Muscle of back (tissue), 11 donors: Measurements from ENCODE around the gene PLGRKT. TPM values are rescaled to one million over a fixed set of nuclear protein-coding genes. Genes with fewer than 3 reads are reported as not detected.
"Not testable (repeated sequence)": the region's sequence is repeated elsewhere in the genome, so short reads cannot be mapped to it uniquely, and the experiment has no call there.

ENCODE experiments used
- DNase-seq, 3 donors: peaks; one replicate each; pipeline versions ENCODE4 v3.0.0 to v3.0.0-alpha.2; 2013
- polyA plus RNA-seq, 10 donors: library from polyadenylated mRNA; unstranded; fragments of 120-200 nt; gene quantifications; one replicate each; pipeline ENCODE4 v1.2.1, GENCODE V29; 2013; ENCODE audit not compliant: insufficient read length in 10 of 10

Gene PLGRKT
- polyA plus RNA-seq, 10 donors: 26.3 to 35.3 (median 33.2) TPM

GRCh38 chr9:5455181-5455580, 17.5 kb upstream of the PLGRKT start:
- DNase-seq: peak in 1 of 3 donors; percentile 49

- no peak for DNase-seq
Measured at GRCh38 chr9:5453673-5454072, 15.9 kb upstream of the PLGRKT start.

- no peak for DNase-seq
Measured at GRCh38 chr9:5453004-5453403, 15.3 kb upstream of the PLGRKT start.

GRCh38 chr9:5452286-5452609, 14.5 kb upstream of the PLGRKT start:
- no peak for DNase-seq

- DNase-seq: peak; percentile 75 to 92 (median 83)
Measured at GRCh38 chr9:5450359-5451091, 12.8 kb upstream of the PLGRKT start, which contains the start of gene CD274. TSS of gene CD274 (plus strand) at chr9:5450542. CDS start at chr9:5456114, 5,572 bp downstream.

- DNase-seq: peak in 1 of 3 donors; percentile 4
Measured at GRCh38 chr9:5449521-5450358, 12.0 kb upstream of the PLGRKT start.

- no peak for DNase-seq
Measured at GRCh38 chr9:5448461-5449435, 11.0 kb upstream of the PLGRKT start.

GRCh38 chr9:5448016-5448415, 10.3 kb upstream of the PLGRKT start:
- no peak for DNase-seq

- DNase-seq: no peak
Measured at GRCh38 chr9:5447337-5447736, 9.6 kb upstream of the PLGRKT start.

- no peak for DNase-seq
Measured at GRCh38 chr9:5446451-5447236, 8.9 kb upstream of the PLGRKT start.

GRCh38 chr9:5445886-5446285, 8.2 kb upstream of the PLGRKT start:
- no peak for DNase-seq

- DNase-seq: not testable (repeated sequence)
Measured at GRCh38 chr9:5445096-5445495, 7.4 kb upstream of the PLGRKT start.

GRCh38 chr9:5443850-5444249, 6.1 kb upstream of the PLGRKT start:
- DNase-seq: no peak

GRCh38 chr9:5442400-5443011, 4.8 kb upstream of the PLGRKT start:
- peak; percentile 36 to 53 (median 38) for DNase-seq

- DNase-seq: no peak
Measured at GRCh38 chr9:5441043-5441442, 3.3 kb upstream of the PLGRKT start.

- DNase-seq: no peak
Measured at GRCh38 chr9:5440426-5440825, 2.7 kb upstream of the PLGRKT start.

GRCh38 chr9:5438301-5439162, 807 bp upstream of the PLGRKT start:
- DNase-seq: peak in 1 of 3 donors; percentile 16

- DNase-seq: no peak
Measured at GRCh38 chr9:5436441-5436840, 1.3 kb downstream of the PLGRKT start.

GRCh38 chr9:5435912-5436311, 1.8 kb downstream of the PLGRKT start:
- no peak for DNase-seq
